HL-60 (cell line): ENCODE results near the gene DMAC2.

Source experiments
- DNase-seq, 2 experiments: peaks; one replicate each; pipeline ENCODE4 v3.0.0-alpha.2; 2010 to 2020; ENCODE audit warnings: low read depth in 1 of 2, low spot score in 1 of 2
- H3K27ac ChIP-seq: fragments of 250-450 bp; sonication (Bioruptor Pico); replicated peaks from 2 replicates; pipeline ENCODE4 v1.5.1; 2020; ENCODE audit warnings: mild to moderate bottlenecking, moderate library complexity
- H3K27me3 ChIP-seq: fragments of 250-450 bp; sonication (Bioruptor Pico); 2 replicates; pipeline ENCODE4 v1.5.1; 2021; ENCODE audit warnings: mild to moderate bottlenecking, moderate library complexity; ENCODE audit not compliant: insufficient read depth, poor library complexity, severe bottlenecking
- H3K4me3 ChIP-seq: replicated peaks from 2 replicates; pipeline ENCODE4 v1.5.1; 2011; ENCODE audit warnings: mild to moderate bottlenecking, control low read depth, low read length; ENCODE audit not compliant: insufficient read depth
- GABPA ChIP-seq: IDR thresholded peaks from 2 replicates; pipeline ENCODE4 v1.6.1; 2012; ENCODE audit warnings: low read depth
- POLR2AphosphoS5 ChIP-seq: IDR thresholded peaks from 2 replicates; pipeline ENCODE4 v1.6.1; 2012; ENCODE audit warnings: low read depth
- REST ChIP-seq: IDR thresholded peaks from 2 replicates; pipeline ENCODE4 v1.6.1; 2012; ENCODE audit warnings: low read depth; ENCODE audit not compliant: insufficient replicate concordance
- SPI1 ChIP-seq: IDR thresholded peaks from 2 replicates; pipeline ENCODE4 v1.6.1; 2012; ENCODE audit warnings: low read depth, mild to moderate bottlenecking, borderline replicate concordance
- TF ChIP-seq, protein P1 (sequence below): IDR thresholded peaks from one replicate; pipeline ENCODE4 v1.5.1; 2011; ENCODE audit warnings: low read length, control low read depth, inconsistent platforms; ENCODE audit not compliant: insufficient read depth

Gene DMAC2

GRCh38 chr19:41456342-41456918 lies 16.7 kb upstream of the DMAC2 start:
- TF ChIP-seq SPI1 (no peak), REST (no peak), GABPA (no peak), POLR2AphosphoS5 (no peak)
- TF ChIP-seq, protein P1, sequence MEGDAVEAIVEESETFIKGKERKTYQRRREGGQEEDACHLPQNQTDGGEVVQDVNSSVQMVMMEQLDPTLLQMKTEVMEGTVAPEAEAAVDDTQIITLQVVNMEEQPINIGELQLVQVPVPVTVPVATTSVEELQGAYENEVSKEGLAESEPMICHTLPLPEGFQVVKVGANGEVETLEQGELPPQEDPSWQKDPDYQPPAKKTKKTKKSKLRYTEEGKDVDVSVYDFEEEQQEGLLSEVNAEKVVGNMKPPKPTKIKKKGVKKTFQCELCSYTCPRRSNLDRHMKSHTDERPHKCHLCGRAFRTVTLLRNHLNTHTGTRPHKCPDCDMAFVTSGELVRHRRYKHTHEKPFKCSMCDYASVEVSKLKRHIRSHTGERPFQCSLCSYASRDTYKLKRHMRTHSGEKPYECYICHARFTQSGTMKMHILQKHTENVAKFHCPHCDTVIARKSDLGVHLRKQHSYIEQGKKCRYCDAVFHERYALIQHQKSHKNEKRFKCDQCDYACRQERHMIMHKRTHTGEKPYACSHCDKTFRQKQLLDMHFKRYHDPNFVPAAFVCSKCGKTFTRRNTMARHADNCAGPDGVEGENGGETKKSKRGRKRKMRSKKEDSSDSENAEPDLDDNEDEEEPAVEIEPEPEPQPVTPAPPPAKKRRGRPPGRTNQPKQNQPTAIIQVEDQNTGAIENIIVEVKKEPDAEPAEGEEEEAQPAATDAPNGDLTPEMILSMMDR = no peak
- no peak for DNase-seq
- Histone ChIP-seq H3K27ac (no peak overlapping the region), H3K27me3 (peaks cover 14% of the 10 kb centered on the region), H3K4me3 (no peak overlapping the region)

GRCh38 chr19:41455936-41456335 lies 16.2 kb upstream of the DMAC2 start:
- H3K27ac ChIP-seq = no peak overlapping the region

More at GRCh38 chr19:41455936-41456335, 16.2 kb upstream of the DMAC2 start:
- no peak for DNase-seq
- Histone ChIP-seq H3K4me3 (no peak overlapping the region), H3K27me3 (peaks cover 14% of the 10 kb centered on the region)
- TF ChIP-seq, protein P1 = no peak
- TF ChIP-seq POLR2AphosphoS5 (no peak), REST (no peak), SPI1 (no peak), GABPA (no peak)
